ENCODE measurements around the gene KLK13. TPM values are rescaled to one million over a fixed set of nuclear protein-coding genes. Genes with fewer than 3 reads are reported as not detected.

The KLK13 gene
- total RNA-seq, 1 donor from 2014 or later = not detected

DNA sequence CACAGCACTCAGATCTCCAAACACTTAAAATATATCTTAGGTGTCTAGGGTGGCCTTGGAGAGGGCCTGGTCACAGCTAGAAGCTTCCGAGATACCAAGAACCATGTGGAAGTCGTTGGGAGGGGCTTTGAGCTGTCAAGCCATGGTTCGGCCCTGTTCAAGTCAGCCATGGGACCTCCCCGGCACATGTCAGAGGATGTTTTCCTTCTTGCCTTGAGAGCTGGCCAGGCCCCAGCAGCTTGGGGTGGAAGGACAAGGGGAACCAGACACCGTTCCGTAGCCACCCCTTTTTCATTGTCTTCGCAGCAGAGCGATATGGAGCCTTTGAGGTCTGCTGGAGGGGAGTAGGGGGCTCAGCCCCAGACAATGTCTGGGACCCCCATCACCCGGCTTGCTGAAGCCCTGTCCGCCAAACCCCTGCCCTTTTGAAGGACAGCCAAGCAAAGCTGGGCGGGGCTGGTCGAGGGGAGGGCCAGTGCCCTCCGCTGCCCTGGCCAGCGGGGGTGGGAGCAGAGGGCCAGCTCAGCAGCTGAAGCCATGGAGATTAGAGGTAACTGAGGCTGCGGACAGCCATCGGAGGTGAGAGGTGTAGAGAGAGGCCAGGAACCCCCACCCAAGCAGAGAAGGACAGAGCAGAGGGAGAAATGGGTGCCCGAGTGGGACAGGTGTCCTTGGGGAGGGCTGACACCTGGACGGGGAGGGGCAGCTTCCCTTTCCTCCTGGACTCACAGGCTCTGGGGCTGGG lies 38.9 kb downstream of the KLK13 start:
- Histone ChIP-seq H3K4me1 (peaks cover 3% of the 10 kb centered on the region), H3K27me3 (ENCODE audit: low read depth) (peaks cover 93% of the 10 kb centered on the region), H3K9me3 (replicated peaks) (no peaks in the 10 kb centered on the region), H3K27ac (replicated peaks) (no peak overlapping the region), H3K36me3 (no peaks in the 10 kb centered on the region), H3K4me3 (no peak overlapping the region)
- intact Hi-C loops (cut with micrococcal nuclease) = no loop called here
- no peak for DNase-seq
- TF ChIP-seq, protein P1, sequence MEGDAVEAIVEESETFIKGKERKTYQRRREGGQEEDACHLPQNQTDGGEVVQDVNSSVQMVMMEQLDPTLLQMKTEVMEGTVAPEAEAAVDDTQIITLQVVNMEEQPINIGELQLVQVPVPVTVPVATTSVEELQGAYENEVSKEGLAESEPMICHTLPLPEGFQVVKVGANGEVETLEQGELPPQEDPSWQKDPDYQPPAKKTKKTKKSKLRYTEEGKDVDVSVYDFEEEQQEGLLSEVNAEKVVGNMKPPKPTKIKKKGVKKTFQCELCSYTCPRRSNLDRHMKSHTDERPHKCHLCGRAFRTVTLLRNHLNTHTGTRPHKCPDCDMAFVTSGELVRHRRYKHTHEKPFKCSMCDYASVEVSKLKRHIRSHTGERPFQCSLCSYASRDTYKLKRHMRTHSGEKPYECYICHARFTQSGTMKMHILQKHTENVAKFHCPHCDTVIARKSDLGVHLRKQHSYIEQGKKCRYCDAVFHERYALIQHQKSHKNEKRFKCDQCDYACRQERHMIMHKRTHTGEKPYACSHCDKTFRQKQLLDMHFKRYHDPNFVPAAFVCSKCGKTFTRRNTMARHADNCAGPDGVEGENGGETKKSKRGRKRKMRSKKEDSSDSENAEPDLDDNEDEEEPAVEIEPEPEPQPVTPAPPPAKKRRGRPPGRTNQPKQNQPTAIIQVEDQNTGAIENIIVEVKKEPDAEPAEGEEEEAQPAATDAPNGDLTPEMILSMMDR (IDR thresholded peaks at IDR 0.05; ENCODE audit: borderline replicate concordance) = no peak

DNA sequence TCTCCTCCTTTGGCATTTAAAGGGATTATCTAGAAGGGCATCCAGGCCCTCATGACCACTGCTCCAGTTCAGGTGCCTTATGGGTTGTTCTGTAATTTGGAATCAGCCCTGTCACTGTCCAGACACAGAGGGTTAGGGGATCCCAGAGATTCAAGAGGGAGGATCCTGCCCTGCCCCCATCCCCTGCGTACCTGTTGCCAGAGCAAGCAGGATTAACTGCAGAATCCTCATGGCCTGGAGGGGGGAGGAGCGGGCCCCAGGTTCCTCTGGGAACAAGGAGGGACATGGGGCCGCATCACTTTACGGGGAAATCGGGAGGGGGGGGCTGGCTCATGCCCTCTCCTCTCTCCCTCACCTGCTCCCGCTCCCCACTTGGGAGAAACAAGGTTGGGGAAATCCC lies 39.5 kb downstream of the KLK13 start:
- DNase-seq = no peak
- H3K9me3 ChIP-seq (replicated peaks) = no peaks in the 10 kb centered on the region
- no peak overlapping the region for H3K4me3 ChIP-seq
- H3K27ac ChIP-seq (replicated peaks) = no peak overlapping the region
- intact Hi-C loops (cut with micrococcal nuclease) = no loop called here
- H3K36me3 ChIP-seq = no peaks in the 10 kb centered on the region
- peaks cover 5% of the 10 kb centered on the region for H3K4me1 ChIP-seq
- H3K27me3 ChIP-seq (ENCODE audit: low read depth) = peaks cover 90% of the 10 kb centered on the region
- TF ChIP-seq, protein P1 (IDR thresholded peaks at IDR 0.05; ENCODE audit: borderline replicate concordance) = no peak

DNA sequence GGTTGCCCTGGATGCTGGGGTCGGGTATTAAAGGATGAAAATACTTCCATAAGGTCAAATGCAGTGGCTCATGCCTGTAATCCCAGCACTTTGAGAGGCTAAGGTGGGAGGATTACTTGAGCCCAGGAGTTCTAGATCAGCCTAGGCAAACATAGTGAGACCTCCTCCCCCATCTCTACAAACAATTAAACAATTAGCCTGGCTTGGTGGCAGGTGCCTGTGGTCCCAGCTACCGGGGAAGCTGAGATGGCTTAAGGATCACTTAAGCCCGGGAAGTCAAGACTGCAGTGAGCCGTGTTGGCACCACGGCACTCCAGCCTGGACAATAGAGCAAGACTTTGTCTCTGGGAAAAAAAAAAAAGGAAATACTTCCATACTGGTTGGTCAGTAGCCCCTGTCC lies 40.0 kb downstream of the KLK13 start:
- Histone ChIP-seq H3K4me1 (peaks cover 5% of the 10 kb centered on the region), H3K27ac (replicated peaks) (no peak overlapping the region), H3K4me3 (no peak overlapping the region), H3K36me3 (no peaks in the 10 kb centered on the region), H3K27me3 (ENCODE audit: low read depth) (peaks cover 90% of the 10 kb centered on the region), H3K9me3 (replicated peaks) (no peaks in the 10 kb centered on the region)
- DNase-seq = no peak
- TF ChIP-seq, protein P1 (IDR thresholded peaks at IDR 0.05; ENCODE audit: borderline replicate concordance) = no peak
- intact Hi-C loops (cut with micrococcal nuclease) = no loop called here

DNA sequence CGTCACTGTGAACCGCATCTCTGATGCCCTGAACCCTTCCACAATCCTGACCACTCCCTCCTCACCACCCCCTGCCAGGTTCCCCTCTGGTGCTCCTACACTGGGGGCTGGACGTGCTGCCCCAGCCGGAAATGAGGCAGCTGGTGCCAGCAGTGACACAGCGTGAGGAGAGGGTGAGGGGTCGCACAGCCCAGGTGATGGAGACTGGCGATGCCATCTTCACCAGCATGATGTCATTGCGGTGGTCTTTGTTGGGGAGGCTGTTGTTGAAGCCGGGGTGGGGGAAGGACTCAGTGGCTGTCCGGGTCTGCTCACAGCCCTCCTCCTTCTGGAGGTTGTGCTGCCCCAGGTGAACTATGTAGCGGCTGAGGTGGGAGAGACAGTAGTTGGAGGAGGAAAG lies 40.9 kb downstream of the KLK13 start:
- no peaks in the 10 kb centered on the region for H3K36me3 ChIP-seq
- no peaks in the 10 kb centered on the region for H3K9me3 ChIP-seq (replicated peaks)
- DNase-seq = no peak
- H3K27ac ChIP-seq (replicated peaks) = no peak overlapping the region
- TF ChIP-seq, protein P1 (IDR thresholded peaks at IDR 0.05; ENCODE audit: borderline replicate concordance) = no peak
- H3K27me3 ChIP-seq (ENCODE audit: low read depth) = peaks cover 90% of the 10 kb centered on the region
- no peak overlapping the region for H3K4me3 ChIP-seq
- intact Hi-C loops (cut with micrococcal nuclease) = no loop called here
- H3K4me1 ChIP-seq = peaks cover 15% of the 10 kb centered on the region

DNA sequence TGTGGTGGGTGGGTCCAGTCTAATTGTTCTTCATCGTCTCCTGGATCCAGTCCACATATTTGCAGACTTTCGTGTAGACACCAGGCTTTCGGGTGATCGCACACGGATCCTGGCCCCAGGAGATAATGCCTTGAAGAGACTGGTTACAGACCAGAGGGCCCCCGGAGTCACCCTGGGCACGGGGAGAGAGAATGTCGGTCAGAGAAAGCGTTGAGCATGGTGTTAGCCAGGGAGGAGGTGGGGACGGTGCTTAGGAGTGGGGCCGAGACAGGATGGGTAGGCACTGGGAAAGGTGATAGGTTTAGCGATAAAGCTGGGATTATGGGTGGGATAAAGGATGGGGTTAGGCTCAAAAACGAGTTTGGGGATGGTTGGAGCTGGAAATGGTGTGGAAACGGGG lies 42.4 kb downstream of the KLK13 start:
- no peaks in the 10 kb centered on the region for H3K36me3 ChIP-seq
- H3K27ac ChIP-seq (replicated peaks) = no peak overlapping the region
- no peak for DNase-seq

More for the DNA sequence above, 42.4 kb downstream of the KLK13 start:
- no peak overlapping the region for H3K4me3 ChIP-seq
- H3K4me1 ChIP-seq = peaks cover 19% of the 10 kb centered on the region
- intact Hi-C loops (cut with micrococcal nuclease) = no loop called here
- H3K27me3 ChIP-seq (ENCODE audit: low read depth) = peaks cover 92% of the 10 kb centered on the region
- TF ChIP-seq, protein P1 (IDR thresholded peaks at IDR 0.05; ENCODE audit: borderline replicate concordance) = no peak
- no peaks in the 10 kb centered on the region for H3K9me3 ChIP-seq (replicated peaks)
